CD4-positive, alpha-beta memory T cell (primary cell): ENCODE results near the gene CES1. TPM values are rescaled to one million over a fixed set of nuclear protein-coding genes. Genes with fewer than 3 reads are reported as not detected.
A peak's percentile ranks its signal among the peaks of the same experiment; 100 is the strongest.

Experiments used
- CTCF ChIA-PET: fragments of 350-600 bp; sonication (Branson Sonifier 250); formaldehyde crosslinking; loops from one replicate; lab custom pipeline; 2021; ENCODE audit warnings: inconsistent platforms; ENCODE audit not compliant: partially characterized antibody; lab: Charles Lee
- POLR2A ChIA-PET: fragments of 350-600 bp; sonication (Branson Sonifier 250); formaldehyde crosslinking; loops from one replicate; lab custom pipeline; 2021; ENCODE audit not compliant: partially characterized antibody; lab: Charles Lee
- DNase-seq, 5 donors: peaks; one replicate each; pipeline versions ENCODE4 v3.0.0 to v3.0.0-alpha.2; 2020 to 2022; ENCODE audit warnings: mixed read lengths in 1 of 5
- H3K27ac ChIP-seq: one replicate; pipeline ENCODE4 v1.7.0; 2013; ENCODE audit warnings: low read depth, low read length
- H3K27me3 ChIP-seq: 2 replicates; pipeline ENCODE4 v1.7.0; 2013; ENCODE audit warnings: mild to moderate bottlenecking, low read length, moderate library complexity; ENCODE audit not compliant: insufficient read depth
- H3K36me3 ChIP-seq: 2 replicates; pipeline ENCODE4 v1.7.0; 2013; ENCODE audit warnings: mild to moderate bottlenecking, low read length, moderate library complexity; ENCODE audit not compliant: insufficient read depth
- H3K4me1 ChIP-seq: 2 replicates; pipeline ENCODE4 v1.7.0; 2013; ENCODE audit warnings: mild to moderate bottlenecking, low read length, moderate library complexity; ENCODE audit not compliant: insufficient read depth
- H3K4me3 ChIP-seq, 2 donors: one replicate each; pipeline ENCODE4 v1.7.0; 2013; ENCODE audit warnings: low read length in 2 of 2, mild to moderate bottlenecking in 1 of 2
- H3K9me3 ChIP-seq, 2 donors: one replicate each; pipeline ENCODE4 v1.7.0; 2013; ENCODE audit warnings: low read length in 2 of 2, control low read depth in 1 of 2; ENCODE audit not compliant: control insufficient read depth in 1 of 2
- H3K27ac Mint-ChIP-seq, 7 donors: one replicate each; pipeline ENCODE4 v1.8.0; 2020 to 2021; ENCODE audit warnings: mixed read lengths in 7 of 7, mild to moderate bottlenecking in 6 of 7, inconsistent platforms in 3 of 7, moderate library complexity in 3 of 7
- H3K27me3 Mint-ChIP-seq, 2 donors: one replicate each; pipeline ENCODE4 v1.8.0; 2020 to 2021; ENCODE audit warnings: mixed read lengths in 2 of 2
- H3K36me3 Mint-ChIP-seq, 2 donors: one replicate each; pipeline ENCODE4 v1.8.0; 2020 to 2021; ENCODE audit warnings: mixed read lengths in 2 of 2, inconsistent platforms in 1 of 2, mild to moderate bottlenecking in 1 of 2
- H3K4me1 Mint-ChIP-seq, 4 donors: one replicate each; pipeline ENCODE4 v1.8.0; 2020 to 2021; ENCODE audit warnings: mixed read lengths in 4 of 4, mild to moderate bottlenecking in 1 of 4
- H3K4me3 Mint-ChIP-seq, 8 donors: one replicate each; pipeline ENCODE4 v1.8.0; 2020 to 2021; ENCODE audit warnings: mixed read lengths in 8 of 8, mild to moderate bottlenecking in 7 of 8, moderate library complexity in 6 of 8, inconsistent platforms in 3 of 8
- H3K9me3 Mint-ChIP-seq, 8 donors: one replicate each; pipeline ENCODE4 v1.8.0; 2020 to 2021; ENCODE audit warnings: mixed read lengths in 8 of 8, mild to moderate bottlenecking in 5 of 8, inconsistent platforms in 3 of 8, moderate library complexity in 1 of 8
- intact Hi-C: fragments of 100-400 bp; cut with micrococcal nuclease; formaldehyde crosslinking; loops from one replicate; pipeline ENCODE4 v1.15.1; 2023
- polyA plus RNA-seq, 2 donors: library from polyadenylated mRNA; unstranded; fragments of 300-500 nt; fragmentation: Illumina TruSeq; gene quantifications; one replicate each; pipeline ENCODE4 v1.2.3, GENCODE V29; 2021
- total RNA-seq, 2 experiments: library from RNA; stranded (reverse); gene quantifications; one replicate each; pipeline ENCODE4 v1.2.3, GENCODE V29; 2021

The CES1 gene
- total RNA-seq (under 1 TPM; 0.47 to 0.81 TPM), polyA plus RNA-seq (1 to 10 TPM; 1.4 to 2.1 TPM)

DNA sequence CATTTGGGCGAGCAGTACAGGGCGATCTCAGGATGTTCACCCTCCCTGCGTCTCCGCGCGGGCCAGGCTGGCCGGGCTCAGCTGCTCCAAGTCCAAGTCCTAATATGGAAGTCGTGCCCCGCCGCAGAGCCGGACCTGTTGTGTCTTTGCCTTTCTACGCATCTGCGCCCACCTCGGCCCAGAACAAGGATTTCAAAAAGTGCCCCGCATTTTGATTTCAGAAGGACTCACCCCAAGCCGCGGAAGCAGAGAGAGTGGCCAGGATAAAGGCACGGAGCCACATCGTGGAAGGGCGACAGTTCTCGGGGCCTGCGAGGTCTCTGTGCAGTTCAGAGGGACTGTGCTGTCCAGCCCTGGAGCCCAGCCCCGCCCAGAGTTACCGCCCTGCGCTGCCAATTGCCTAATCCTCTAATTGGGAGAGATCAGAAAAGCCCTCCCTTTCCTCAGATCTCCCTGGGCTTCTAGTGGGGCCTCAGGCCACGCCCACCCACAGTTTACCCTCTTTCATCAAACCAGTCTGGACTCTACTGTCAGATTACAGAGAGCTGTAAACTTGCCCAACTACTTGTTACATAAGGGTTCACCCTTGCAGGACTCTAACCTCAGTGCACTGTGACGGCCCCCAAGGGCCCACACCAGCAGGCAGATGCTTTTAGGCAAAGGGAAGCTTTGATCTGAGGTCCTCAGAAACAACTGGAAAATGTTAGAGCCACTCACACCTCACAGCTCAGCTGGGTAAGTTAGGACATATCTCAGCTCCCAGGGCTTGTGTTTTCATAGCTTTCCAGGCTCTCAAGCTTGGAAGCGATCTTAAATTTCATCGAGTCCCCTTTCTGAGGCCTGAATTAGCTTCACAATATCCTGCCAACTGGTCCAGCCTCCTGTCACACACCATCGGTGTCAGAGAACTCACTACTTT, at the start of gene CES1:
Gene CES1 (minus strand): TSS at position 324 of the 919 bp plus-strand sequence. CDS start 41 bp downstream, at position 283.
- Histone ChIP-seq H3K27me3 (no peaks in the 10 kb centered on the region), H3K4me1 (no peaks in the 10 kb centered on the region), H3K9me3 (no peaks in the 10 kb centered on the region), H3K36me3 (no peaks in the 10 kb centered on the region), H3K27ac (no peak within 1 kb of the TSS), H3K4me3 (no peak within 1 kb of the TSS)
- H3K27ac Mint-ChIP-seq = no peak within 1 kb of the TSS
- no peaks in the 10 kb centered on the region for H3K4me1 Mint-ChIP-seq
- DNase-seq = no peak
- CTCF ChIA-PET = interaction anchor here (1.6 kb wide), 1 partner anchor 9 kb away, joined by 6 read pairs; no protein-coding TSS in a partner anchor
- no peaks in the 10 kb centered on the region for H3K36me3 Mint-ChIP-seq
- intact Hi-C loops = no loop called here
- H3K9me3 Mint-ChIP-seq = no peaks in the 10 kb centered on the region
- H3K4me3 Mint-ChIP-seq = no peak within 1 kb of the TSS
- peaks cover 2 to 11% of the 10 kb centered on the region in 2 donors for H3K27me3 Mint-ChIP-seq
- POLR2A ChIA-PET = no interaction called here

- no peaks in the 10 kb centered on the region for H3K4me1 Mint-ChIP-seq
Measured at GRCh38 chr16:55876854-55877253, 44.0 kb upstream of the CES1 start.

DNA sequence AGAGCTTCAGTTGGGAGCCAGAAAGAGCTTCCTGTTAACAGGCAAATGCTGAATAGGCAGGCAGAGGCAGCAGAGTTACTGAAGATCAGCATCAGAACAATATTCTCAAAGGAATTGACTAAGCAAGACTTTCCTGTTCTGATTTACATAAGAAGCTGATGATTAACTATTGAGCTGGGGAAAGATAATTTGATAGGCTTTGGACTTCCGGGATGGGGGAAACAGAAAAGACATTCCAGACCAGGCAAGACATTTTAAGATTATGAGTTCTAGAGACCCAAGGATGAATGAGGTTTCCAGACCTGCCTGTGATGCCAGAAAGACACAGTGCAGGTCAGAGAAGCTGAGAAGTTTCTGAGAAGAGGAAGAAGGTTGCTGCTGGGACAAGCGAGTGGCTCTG, 42.4 kb upstream of the CES1 start, which contains the start of gene CES5A:
Gene CES5A (minus strand): TSS at position 101 of the 400 bp plus-strand sequence. CDS start 152 bp downstream, outside the sequence.
- no peak for DNase-seq
- no peak within 1 kb of the TSS for H3K27ac ChIP-seq
- H3K9me3 ChIP-seq = no peaks in the 10 kb centered on the region
- ChIA-PET POLR2A (no interaction called here), CTCF (no interaction called here)
- H3K4me3 Mint-ChIP-seq = peak within 1 kb of the TSS in 1 of 8 donors; percentile 4
- peaks cover 5 to 9% of the 10 kb centered on the region in 2 donors for H3K27me3 Mint-ChIP-seq
- H3K9me3 Mint-ChIP-seq = peaks cover 0 to 2% (median 0%) of the 10 kb centered on the region in 8 donors
- H3K27ac Mint-ChIP-seq = no peak within 1 kb of the TSS
- no peak within 1 kb of the TSS for H3K4me3 ChIP-seq
- H3K4me1 Mint-ChIP-seq = no peaks in the 10 kb centered on the region
- H3K4me1 ChIP-seq = no peaks in the 10 kb centered on the region
- intact Hi-C loops = no loop called here
- H3K27me3 ChIP-seq = no peaks in the 10 kb centered on the region
- H3K36me3 Mint-ChIP-seq = no peaks in the 10 kb centered on the region
- no peaks in the 10 kb centered on the region for H3K36me3 ChIP-seq

More at GRCh38 chr16:55876854-55877253, 44.0 kb upstream of the CES1 start:
- Mint-ChIP-seq H3K9me3 (peaks cover 0 to 2% (median 0%) of the 10 kb centered on the region in 8 donors), H3K36me3 (no peaks in the 10 kb centered on the region), H3K27me3 (peaks cover 5 to 9% of the 10 kb centered on the region in 2 donors), H3K4me3 (no peak overlapping the region), H3K27ac (no peak overlapping the region)
- Histone ChIP-seq H3K27me3 (no peaks in the 10 kb centered on the region), H3K9me3 (no peaks in the 10 kb centered on the region), H3K36me3 (no peaks in the 10 kb centered on the region), H3K4me1 (no peaks in the 10 kb centered on the region), H3K4me3 (no peak overlapping the region), H3K27ac (no peak overlapping the region)
- DNase-seq = no peak
- CTCF ChIA-PET = no interaction called here
- intact Hi-C loops = no loop called here
- POLR2A ChIA-PET = no interaction called here

- no peaks in the 10 kb centered on the region for H3K27me3 ChIP-seq
- no peaks in the 10 kb centered on the region for H3K9me3 ChIP-seq
- Mint-ChIP-seq H3K4me1 (no peaks in the 10 kb centered on the region), H3K9me3 (no peaks in the 10 kb centered on the region), H3K4me3 (no peak overlapping the region), H3K27ac (no peak overlapping the region), H3K27me3 (peaks cover 6 to 12% of the 10 kb centered on the region in 2 donors), H3K36me3 (no peaks in the 10 kb centered on the region)
- H3K4me3 ChIP-seq = no peak overlapping the region
- POLR2A ChIA-PET = no interaction called here
- H3K27ac ChIP-seq = no peak overlapping the region
- CTCF ChIA-PET = no interaction called here
- no peaks in the 10 kb centered on the region for H3K36me3 ChIP-seq
- intact Hi-C loops = no loop called here
- H3K4me1 ChIP-seq = no peaks in the 10 kb centered on the region
- no peak for DNase-seq
Measured at GRCh38 chr16:55873122-55873521, 40.2 kb upstream of the CES1 start.

DNA sequence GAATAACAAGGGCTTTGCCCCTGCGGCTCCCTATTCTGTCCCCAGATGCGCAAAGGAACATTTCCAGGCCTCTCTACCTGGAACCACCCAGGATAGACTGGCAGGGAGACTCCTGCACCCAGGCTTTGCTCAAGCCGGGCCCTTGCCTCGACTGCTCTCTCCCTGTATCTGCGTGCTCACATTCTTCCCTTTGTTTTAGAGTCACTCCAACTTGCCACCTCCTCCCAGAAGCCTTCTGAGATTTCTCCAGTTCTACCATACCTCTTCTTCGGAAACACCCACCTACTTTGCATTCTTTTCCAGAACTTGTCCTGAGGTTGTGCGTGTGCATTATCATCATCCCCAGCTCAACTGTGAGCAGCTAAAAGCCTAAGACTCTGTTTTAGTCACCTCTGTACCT, 39.2 kb upstream of the CES1 start:
- Mint-ChIP-seq H3K4me3 (no peak overlapping the region), H3K4me1 (no peaks in the 10 kb centered on the region), H3K9me3 (no peaks in the 10 kb centered on the region), H3K36me3 (no peaks in the 10 kb centered on the region), H3K27me3 (peaks cover 6 to 14% of the 10 kb centered on the region in 2 donors), H3K27ac (no peak overlapping the region)
- intact Hi-C loops = no loop called here
- no peaks in the 10 kb centered on the region for H3K36me3 ChIP-seq
- no peaks in the 10 kb centered on the region for H3K27me3 ChIP-seq
- H3K4me1 ChIP-seq = no peaks in the 10 kb centered on the region
- no peak for DNase-seq
- no peaks in the 10 kb centered on the region for H3K9me3 ChIP-seq
- no peak overlapping the region for H3K27ac ChIP-seq
- no peak overlapping the region for H3K4me3 ChIP-seq
- POLR2A ChIA-PET = no interaction called here
- CTCF ChIA-PET = no interaction called here

- no peaks in the 10 kb centered on the region for H3K36me3 Mint-ChIP-seq
- H3K4me1 Mint-ChIP-seq = no peaks in the 10 kb centered on the region
- Histone ChIP-seq H3K36me3 (no peaks in the 10 kb centered on the region), H3K4me1 (no peaks in the 10 kb centered on the region), H3K27ac (no peak overlapping the region), H3K9me3 (no peaks in the 10 kb centered on the region), H3K4me3 (no peak overlapping the region), H3K27me3 (no peaks in the 10 kb centered on the region)
- no peak overlapping the region for H3K4me3 Mint-ChIP-seq
- peaks cover 6 to 14% of the 10 kb centered on the region in 2 donors for H3K27me3 Mint-ChIP-seq
- no peaks in the 10 kb centered on the region for H3K9me3 Mint-ChIP-seq
- intact Hi-C loops = no loop called here
- no peak for DNase-seq
- ChIA-PET POLR2A (no interaction called here), CTCF (no interaction called here)
- H3K27ac Mint-ChIP-seq = no peak overlapping the region
Measured at GRCh38 chr16:55871411-55872038, 38.6 kb upstream of the CES1 start.

DNA sequence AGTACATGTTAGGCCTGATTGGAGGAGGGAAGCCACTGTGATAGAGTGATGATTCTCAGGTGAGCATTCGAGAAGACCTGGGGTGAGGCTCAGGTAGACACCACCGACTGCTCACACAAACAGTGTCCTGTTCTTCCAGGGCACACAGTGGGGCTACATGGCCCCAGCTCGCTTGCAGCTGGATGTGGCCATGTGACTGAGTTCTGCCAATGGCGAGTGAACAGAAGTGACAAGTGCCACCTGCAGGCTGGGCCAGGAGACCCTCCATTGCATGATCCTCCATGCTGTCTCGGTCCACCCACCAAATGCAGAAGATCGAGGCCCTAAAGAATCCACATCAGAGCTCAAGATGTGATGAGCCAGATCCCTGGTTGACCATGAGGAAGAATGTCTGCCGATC, 36.1 kb upstream of the CES1 start:
- no peak for DNase-seq
- H3K9me3 ChIP-seq = no peaks in the 10 kb centered on the region
- intact Hi-C loops = no loop called here
- no peaks in the 10 kb centered on the region for H3K4me1 Mint-ChIP-seq
- ChIA-PET POLR2A (no interaction called here), CTCF (no interaction called here)
- H3K27ac Mint-ChIP-seq = no peak overlapping the region
- peaks cover 4 to 12% of the 10 kb centered on the region in 2 donors for H3K27me3 Mint-ChIP-seq
- H3K4me3 ChIP-seq = no peak overlapping the region
- no peaks in the 10 kb centered on the region for H3K36me3 Mint-ChIP-seq
- H3K9me3 Mint-ChIP-seq = no peaks in the 10 kb centered on the region
- no peaks in the 10 kb centered on the region for H3K27me3 ChIP-seq
- H3K27ac ChIP-seq = no peak overlapping the region
- H3K4me3 Mint-ChIP-seq = no peak overlapping the region
- H3K4me1 ChIP-seq = no peaks in the 10 kb centered on the region
- no peaks in the 10 kb centered on the region for H3K36me3 ChIP-seq
